Stimulated activated CD4-positive, alpha-beta T cell treated with anti-CD3 and anti-CD28 coated beads, Interleukin-15, amount 100 ng/mL, for 48 hours (primary cell): ENCODE data around the gene PRXL2B.
A peak's percentile ranks its signal among the peaks of the same experiment; 100 is the strongest.
"Not testable (repeated sequence)": the region's sequence is repeated elsewhere in the genome, so short reads cannot be mapped to it uniquely, and the experiment has no call there.

Source experiments
- DNase-seq, 2 donors: peaks; one replicate each; pipeline ENCODE4 v3.0.0-alpha.2; 2020; ENCODE audit warnings: low read depth in 2 of 2

Gene PRXL2B

GRCh38 chr1:2564006-2564814 is 22.4 kb upstream of the PRXL2B start:
- no peak for DNase-seq

- no peak for DNase-seq
Observed at GRCh38 chr1:2564815-2565374, 21.7 kb upstream of the PRXL2B start.

GRCh38 chr1:2566101-2567045 is 20.2 kb upstream of the PRXL2B start:
- no peak for DNase-seq

- no peak for DNase-seq
Observed at GRCh38 chr1:2567083-2567679, 19.4 kb upstream of the PRXL2B start.

GRCh38 chr1:2568187-2568816 is 18.3 kb upstream of the PRXL2B start:
- DNase-seq = not testable (repeated sequence)

- DNase-seq = no peak
Observed at GRCh38 chr1:2569060-2569459, 17.5 kb upstream of the PRXL2B start.

- DNase-seq = not testable (repeated sequence)
Observed at GRCh38 chr1:2569703-2570102, 16.9 kb upstream of the PRXL2B start.

GRCh38 chr1:2570332-2570731 is 16.2 kb upstream of the PRXL2B start:
- DNase-seq = no peak

- DNase-seq = no peak
Observed at GRCh38 chr1:2571348-2571747, 15.2 kb upstream of the PRXL2B start.

- no peak for DNase-seq
Observed at GRCh38 chr1:2573250-2573920, 13.2 kb upstream of the PRXL2B start.

- DNase-seq = no peak
Observed at GRCh38 chr1:2574350-2574749, 12.2 kb upstream of the PRXL2B start.

- DNase-seq = no peak
Observed at GRCh38 chr1:2575801-2576663, 10.5 kb upstream of the PRXL2B start.

- DNase-seq = peak in 1 of 2 donors; percentile 36
Observed at GRCh38 chr1:2577565-2578075, 9.0 kb upstream of the PRXL2B start.

GRCh38 chr1:2578758-2579118 is 7.8 kb upstream of the PRXL2B start:
- no peak for DNase-seq

- DNase-seq = no peak
Observed at GRCh38 chr1:2580691-2581090, 5.9 kb upstream of the PRXL2B start.

GRCh38 chr1:2582391-2582790 is 4.2 kb upstream of the PRXL2B start:
- DNase-seq = no peak

- DNase-seq = peak in 1 of 2 donors; percentile 24
Observed at GRCh38 chr1:2583331-2583791, 3.2 kb upstream of the PRXL2B start.

- no peak for DNase-seq
Observed at GRCh38 chr1:2583871-2584351, 2.7 kb upstream of the PRXL2B start.

GRCh38 chr1:2584686-2585317 is 1.8 kb upstream of the PRXL2B start:
- DNase-seq = no peak
